H1 (cell line): ENCODE data around the gene C22orf42. TPM values are rescaled to one million over a fixed set of nuclear protein-coding genes. Genes with fewer than 3 reads are reported as not detected.
"Not testable (repeated sequence)": the region's sequence is repeated elsewhere in the genome, so short reads cannot be mapped to it uniquely, and the experiment has no call there.

ENCODE experiments used
- CTCF ChIA-PET: fragments of 300-600 bp; sonication (Branson Sonifier 250); formaldehyde crosslinking; loops from one replicate; lab custom pipeline; 2021; ENCODE audit not compliant: partially characterized antibody; lab: Charles Lee
- POLR2A ChIA-PET: fragments of 300-600 bp; sonication (Branson Sonifier 250); formaldehyde crosslinking; loops from one replicate; lab custom pipeline; 2021; ENCODE audit warnings: inconsistent platforms; ENCODE audit not compliant: partially characterized antibody; lab: Charles Lee
- DNase-seq, 2 experiments: peaks; one replicate each; pipeline versions ENCODE4 v3.0.0 to v3.0.0-alpha.2; 2010 to 2022; ENCODE audit warnings: low spot score in 2 of 2, low read depth in 1 of 2, mixed read lengths in 1 of 2
- FAIRE-seq: peaks from 2 replicates; lab custom pipeline; 2011; peaks lifted over from hg19 to GRCh38; lab: Jason Lieb, UNC
- H2AFZ ChIP-seq: 2 replicates; pipeline ENCODE4 v1.8.1; 2012; ENCODE audit warnings: low read length, inconsistent platforms
- H2AK5ac ChIP-seq: 2 replicates; pipeline ENCODE4 v1.6.1; 2013; ENCODE audit warnings: low read depth, low read length
- H2BK120ac ChIP-seq: replicated peaks from 2 replicates; pipeline ENCODE3; 2013; ENCODE audit warnings: low read depth, low read length, inconsistent platforms
- H2BK12ac ChIP-seq: 2 replicates; pipeline ENCODE4 v1.6.1; 2013; ENCODE audit warnings: low read depth, low read length
- H2BK15ac ChIP-seq: 2 replicates; pipeline ENCODE4 v1.6.1; 2013; ENCODE audit warnings: low read length
- H2BK20ac ChIP-seq: 2 replicates; pipeline ENCODE4 v1.6.1; 2013; ENCODE audit warnings: low read length
- H2BK5ac ChIP-seq: 2 replicates; pipeline ENCODE4 v1.6.1; 2013; ENCODE audit warnings: low read depth, low read length
- H3K14ac ChIP-seq: 2 replicates; pipeline ENCODE4 v1.6.1; 2013; ENCODE audit warnings: inconsistent platforms; ENCODE audit not compliant: insufficient read length
- H3K18ac ChIP-seq: 2 replicates; pipeline ENCODE4 v1.6.1; 2013; ENCODE audit warnings: low read length; ENCODE audit errors: extremely low read depth
- H3K23ac ChIP-seq: 2 replicates; pipeline ENCODE4 v1.6.1; 2013; ENCODE audit warnings: inconsistent platforms; ENCODE audit not compliant: insufficient read length
- H3K23me2 ChIP-seq: 2 replicates; pipeline ENCODE4 v1.6.1; 2013; ENCODE audit warnings: low read depth, low read length
- H3K27ac ChIP-seq: 2 replicates; pipeline ENCODE4 v1.6.1; 2011; ENCODE audit warnings: low read depth, low read length, inconsistent platforms
- H3K27me3 ChIP-seq, 4 experiments: replicated peaks in 1 of 4; 1 replicate in 1 of 4; 2 replicates in 3 of 4; pipeline versions ENCODE4 v1.6.1 to v1.8.1; 2011 to 2013; ENCODE audit warnings: low read length in 3 of 4, mild to moderate bottlenecking in 3 of 4, inconsistent platforms in 2 of 4, mixed read lengths in 2 of 4, moderate library complexity in 1 of 4; ENCODE audit not compliant: control insufficient read depth in 3 of 4, insufficient read depth in 3 of 4; ENCODE audit errors: extremely low read depth in 1 of 4
- H3K36me3 ChIP-seq, 4 experiments: 2 replicates each; pipeline versions ENCODE4 v1.6.1 to v1.8.1; 2011 to 2013; ENCODE audit warnings: mild to moderate bottlenecking in 4 of 4, low read length in 3 of 4, moderate library complexity in 2 of 4, control low read depth in 1 of 4, inconsistent platforms in 1 of 4; ENCODE audit not compliant: insufficient read depth in 4 of 4, control insufficient read depth in 2 of 4
- H3K4ac ChIP-seq: replicated peaks from 2 replicates; pipeline ENCODE3; 2013; ENCODE audit warnings: low read length, low read depth, mixed read lengths, inconsistent platforms; ENCODE audit not compliant: insufficient read length
- H3K4me1 ChIP-seq, 4 experiments: replicated peaks in 1 of 4; 1 replicate in 1 of 4; 2 replicates in 3 of 4; pipeline versions ENCODE4 v1.6.1 to v1.8.1; 2011 to 2013; ENCODE audit warnings: low read length in 3 of 4, inconsistent platforms in 2 of 4, mixed read lengths in 1 of 4; ENCODE audit not compliant: insufficient read depth in 4 of 4, control insufficient read depth in 3 of 4
- H3K4me2 ChIP-seq, 2 experiments: 2 replicates each; pipeline versions ENCODE4 v1.6.1 to v1.8.1; 2011 to 2013; ENCODE audit warnings: low read depth in 2 of 2, low read length in 2 of 2, control low read depth in 1 of 2, inconsistent platforms in 1 of 2, mild to moderate bottlenecking in 1 of 2; ENCODE audit not compliant: insufficient read depth in 1 of 2
- H3K4me3 ChIP-seq, 4 experiments: fragments of 200-600, 300-600 bp in 1 of 4; sonication (generic), shearing (Covaris generic), sonication (Bioruptor Twin) in 1 of 4; 2 replicates each; pipeline versions ENCODE4 v1.5.1 to v1.8.1; 2011 to 2016; ENCODE audit warnings: low read length in 4 of 4, low read depth in 3 of 4, control low read depth in 2 of 4, inconsistent platforms in 2 of 4, mild to moderate bottlenecking in 2 of 4, mixed read lengths in 1 of 4, moderate library complexity in 1 of 4; ENCODE audit not compliant: insufficient read depth in 2 of 4; ENCODE audit errors: extremely low read depth in 1 of 4
- H3K56ac ChIP-seq: replicated peaks from 2 replicates; pipeline ENCODE3; 2013; ENCODE audit warnings: low read depth, mild to moderate bottlenecking, mixed read lengths, low read length, inconsistent platforms; ENCODE audit not compliant: insufficient read length
- H3K79me1 ChIP-seq: 2 replicates; pipeline ENCODE4 v1.6.1; 2013; ENCODE audit warnings: low read depth, low read length, control low read depth
- H3K79me2 ChIP-seq, 2 experiments: 2 replicates each; pipeline versions ENCODE4 v1.6.1 to v1.8.1; 2012 to 2013; ENCODE audit warnings: low read length in 2 of 2, mild to moderate bottlenecking in 2 of 2, inconsistent platforms in 1 of 2; ENCODE audit not compliant: insufficient read depth in 2 of 2, control insufficient read depth in 1 of 2
- H3K9ac ChIP-seq, 4 experiments: replicated peaks in 1 of 4; 1 replicate in 1 of 4; 2 replicates in 3 of 4; pipeline versions ENCODE4 v1.6.1 to v1.8.1; 2011 to 2013; ENCODE audit warnings: low read depth in 3 of 4, low read length in 3 of 4, control low read depth in 2 of 4, mild to moderate bottlenecking in 2 of 4, moderate library complexity in 2 of 4, inconsistent platforms in 1 of 4; ENCODE audit errors: extremely low read depth in 1 of 4
- H3K9me3 ChIP-seq, 2 experiments: 2 replicates each; pipeline versions ENCODE4 v1.6.1 to v1.8.1; 2012 to 2013; ENCODE audit warnings: mild to moderate bottlenecking in 2 of 2, moderate library complexity in 2 of 2, control low read depth in 1 of 2, inconsistent platforms in 1 of 2, low read depth in 1 of 2, low read length in 1 of 2, mixed read lengths in 1 of 2; ENCODE audit not compliant: insufficient read depth in 2 of 2
- H4K20me1 ChIP-seq, 2 experiments: replicated peaks in 1 of 2; 2 replicates each; pipeline versions ENCODE3 to v1.8.1; 2011 to 2013; ENCODE audit warnings: inconsistent platforms in 2 of 2, low read length in 2 of 2, mild to moderate bottlenecking in 1 of 2; ENCODE audit not compliant: insufficient read depth in 2 of 2, control insufficient read depth in 1 of 2
- H4K5ac ChIP-seq: 2 replicates; pipeline ENCODE4 v1.6.1; 2013; ENCODE audit warnings: low read length, low read depth, mixed read lengths, inconsistent platforms; ENCODE audit not compliant: insufficient read length
- H4K8ac ChIP-seq: 2 replicates; pipeline ENCODE4 v1.8.0; 2013; ENCODE audit warnings: mild to moderate bottlenecking, moderate library complexity, low read length, inconsistent platforms; ENCODE audit not compliant: insufficient read depth; ENCODE audit errors: extremely low read depth
- H4K91ac ChIP-seq: replicated peaks from 2 replicates; pipeline ENCODE3; 2013; ENCODE audit warnings: low read length, mixed read lengths, inconsistent platforms; ENCODE audit not compliant: insufficient read length
- WGBS, 2 experiments: shearing (Covaris generic) in 1 of 2; methylation state at CpG; one replicate each; pipeline versions ENCODE4 v1.1.6 to v1.1.7; 2013 to 2015; ENCODE audit warnings: low lambda C conversion rate in 2 of 2, mixed read lengths in 2 of 2, inconsistent platforms in 1 of 2, low coverage in 1 of 2, missing lambda C conversion rate in 1 of 2; ENCODE audit not compliant: insufficient replicate concordance in 2 of 2, insufficient coverage in 1 of 2, insufficient read length in 1 of 2; ENCODE audit errors: extremely low coverage in 1 of 2, missing lambda C conversion rate in 1 of 2; 5-methylcytosine and 5-hydroxymethylcytosine counted together
- polyA plus RNA-seq, 7 experiments: library from polyadenylated mRNA; depleted of rRNA in 3 of 7; stranded (reverse) in 5 of 7; unstranded in 2 of 7; fragments of >200 nt in 5 of 7; fragments of 200-250 nt in 2 of 7; gene quantifications; 1 replicate in 5 of 7; 2 replicates in 1 of 7; 4 replicates in 1 of 7; pipeline versions ENCODE4 v1.2.1 to v1.2.3, GENCODE V29; 2011 to 2013; ENCODE audit warnings: missing spikeins in 2 of 7, mixed read lengths in 2 of 7
- total RNA-seq: library from RNA; stranded (reverse); fragmentation: NEBNext Ultra II Directional; extraction: Animal tissue kit (Norgen Biotek cat#: 25700); gene quantifications from 2 replicates; pipeline ENCODE4 v1.2.1, GENCODE V29; 2021

The C22orf42 gene
- total and polyA plus RNA-seq, 2 of the 8 experiments (the other 6 are each of a cell fraction or from before 2014, with no cell fraction given), result 0.50 TPM; not detected in 1

- H2BK5ac ChIP-seq, H3K23me2 ChIP-seq, H4K91ac ChIP-seq, H2BK120ac ChIP-seq, H4K5ac ChIP-seq, H3K27ac ChIP-seq, H2AK5ac ChIP-seq, H3K14ac ChIP-seq, DNase-seq, FAIRE-seq, H2BK20ac ChIP-seq, H3K27me3 ChIP-seq, H3K4me2 ChIP-seq, POLR2A ChIA-PET, H3K9me3 ChIP-seq, H4K8ac ChIP-seq, H3K79me2 ChIP-seq, H3K79me1 ChIP-seq, H3K18ac ChIP-seq, H3K36me3 ChIP-seq, H3K23ac ChIP-seq, H2BK15ac ChIP-seq, H2AFZ ChIP-seq, H3K4me3 ChIP-seq, CTCF ChIA-PET, H4K20me1 ChIP-seq, H2BK12ac ChIP-seq, H3K56ac ChIP-seq, H3K9ac ChIP-seq, H3K4ac ChIP-seq, H3K4me1 ChIP-seq: not testable (repeated sequence)
- 90% methylated on average over 5 of the region's 5 CpGs; no CpG with 5 or more reads in 1 of the 2 experiments for WGBS, 2 experiments
Measured at GRCh38 chr22:32160411-32160810, 1.3 kb upstream of the C22orf42 start.

DNA sequence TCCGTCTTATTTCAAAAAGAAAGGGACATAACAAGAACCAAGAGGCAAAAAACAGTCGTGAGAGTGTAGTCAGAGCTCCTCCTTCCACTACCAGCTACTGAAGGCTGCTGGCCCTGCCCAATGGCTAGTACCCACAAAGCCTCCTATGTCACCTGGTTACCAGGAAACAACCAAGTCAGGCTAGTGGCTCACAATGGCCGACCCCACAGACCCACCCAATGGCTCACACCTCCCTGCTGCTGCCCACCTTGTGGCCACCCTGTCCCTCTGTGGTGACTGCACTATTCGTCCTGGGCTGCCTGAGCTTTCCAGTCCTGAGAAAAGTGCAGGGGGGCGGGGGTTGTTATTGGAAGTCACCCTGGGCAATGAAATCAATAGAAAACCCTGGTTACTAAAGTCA, 1.5 kb downstream of the C22orf42 start:
- H2BK120ac ChIP-seq, CTCF ChIA-PET, H4K20me1 ChIP-seq, H3K23ac ChIP-seq, H2BK15ac ChIP-seq, H3K14ac ChIP-seq, H3K4me2 ChIP-seq, H2BK12ac ChIP-seq, H2AK5ac ChIP-seq, H3K36me3 ChIP-seq, H3K79me1 ChIP-seq, H3K4ac ChIP-seq, POLR2A ChIA-PET, H3K79me2 ChIP-seq, H4K8ac ChIP-seq, H3K9me3 ChIP-seq, H3K23me2 ChIP-seq, H2AFZ ChIP-seq, H2BK5ac ChIP-seq, H3K9ac ChIP-seq, H4K5ac ChIP-seq, H3K27me3 ChIP-seq, H3K27ac ChIP-seq, H4K91ac ChIP-seq, H2BK20ac ChIP-seq, DNase-seq, H3K4me1 ChIP-seq, H3K4me3 ChIP-seq, H3K18ac ChIP-seq, H3K56ac ChIP-seq: not testable (repeated sequence)
- 78% methylated on average over 4 of the region's 5 CpGs; no CpG with 5 or more reads in 1 of the 2 experiments for WGBS, 2 experiments
- peak; percentile 19 for FAIRE-seq
